Tongue (tissue), 2 donors: ENCODE data around the gene CRIP1. TPM values are rescaled to one million over a fixed set of nuclear protein-coding genes. Genes with fewer than 3 reads are reported as not detected.
A peak's percentile ranks its signal among the peaks of the same experiment; 100 is the strongest.

Experiments used
- DNase-seq: peaks from one replicate; pipeline ENCODE4 v3.0.0-alpha.2; 2015
- total RNA-seq: library from RNA; depleted of rRNA; stranded (reverse); fragments of >200 nt; gene quantifications from one replicate; pipeline ENCODE4 v1.2.3, GENCODE V29; 2014

CRIP1 gene
- total RNA-seq, 1 donor from 2014 or later = 49.3 TPM

DNA sequence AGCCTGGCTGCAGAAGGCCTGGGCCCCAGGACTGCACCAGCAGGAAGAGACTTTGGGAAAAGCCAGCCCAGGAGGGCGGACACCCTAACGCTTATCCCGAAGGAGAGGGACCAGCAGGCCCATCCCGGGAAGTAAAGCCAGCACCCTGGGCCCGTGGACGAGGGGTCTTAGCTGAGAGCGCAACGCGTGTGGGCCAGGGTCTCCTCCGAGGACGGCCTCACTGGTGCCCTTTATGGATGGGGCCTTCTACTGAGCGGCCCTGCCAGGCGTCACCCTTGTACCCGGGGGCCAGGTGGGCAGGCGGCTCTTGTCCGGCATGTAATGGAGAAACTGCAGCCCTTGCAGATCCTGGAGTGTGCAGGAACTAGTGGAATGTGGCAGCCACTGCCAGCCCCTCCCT, 18.4 kb downstream of the CRIP1 start:
- DNase-seq = no peak

DNA sequence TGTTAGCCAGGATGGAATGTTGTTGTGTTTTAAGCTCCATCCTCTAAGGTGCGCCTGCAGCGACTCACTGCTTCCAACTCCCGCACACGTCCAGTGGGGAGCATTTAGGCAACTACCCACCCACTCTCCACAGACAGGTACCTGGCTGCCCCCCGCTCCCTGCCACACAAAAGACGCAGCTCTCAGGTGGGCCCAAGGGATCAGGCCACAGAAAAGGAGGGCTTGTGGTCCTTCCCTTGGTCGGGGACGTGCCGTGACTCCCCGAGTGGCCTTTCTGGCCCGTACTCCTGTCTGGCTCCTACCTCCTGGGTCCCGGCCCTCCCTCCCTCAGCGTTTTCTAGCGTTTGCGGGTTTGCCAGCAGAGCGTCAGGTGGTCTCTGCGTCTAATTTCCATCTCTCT, 20.6 kb downstream of the CRIP1 start:
- DNase-seq = no peak

DNA sequence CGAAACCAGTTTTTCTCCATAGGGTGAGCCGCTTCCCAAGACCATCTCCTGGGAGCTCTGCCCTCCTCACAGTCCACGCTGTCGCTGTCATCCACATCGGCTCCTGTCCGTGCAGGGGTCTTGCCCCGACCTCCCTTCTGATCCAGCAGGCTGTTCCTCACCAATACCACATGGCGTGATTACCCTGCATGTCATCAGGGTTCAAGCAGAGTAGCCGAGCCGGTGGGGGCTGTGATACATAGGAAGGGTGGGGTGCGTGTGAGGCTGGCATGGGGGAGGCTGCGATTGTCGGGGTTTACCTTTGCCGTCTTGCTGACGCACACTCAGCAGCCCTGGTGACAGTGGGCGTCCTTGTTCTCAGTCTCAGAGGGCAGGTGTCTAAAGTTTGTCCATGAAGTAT, 21.4 kb downstream of the CRIP1 start:
- no peak for DNase-seq

DNA sequence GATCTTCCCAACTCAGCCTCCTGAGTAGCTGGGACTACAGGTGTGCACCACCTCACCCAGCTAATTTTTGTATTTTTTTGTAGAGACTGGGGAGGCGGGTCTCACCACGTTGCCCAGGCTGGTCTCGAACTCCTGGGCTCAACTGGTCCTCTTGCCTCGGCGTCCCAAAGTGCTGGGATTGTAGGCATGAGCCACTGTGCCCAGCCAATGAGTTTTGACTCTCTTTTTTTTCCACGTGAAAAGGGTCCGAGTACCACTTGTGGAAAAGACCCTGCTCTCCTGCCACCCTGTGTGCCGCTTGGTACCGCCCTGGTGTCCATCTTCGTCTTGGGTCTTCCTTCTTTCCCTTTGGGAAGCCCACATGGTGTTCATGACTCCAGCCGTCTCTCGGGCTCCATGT, 21.9 kb downstream of the CRIP1 start:
- no peak for DNase-seq

DNA sequence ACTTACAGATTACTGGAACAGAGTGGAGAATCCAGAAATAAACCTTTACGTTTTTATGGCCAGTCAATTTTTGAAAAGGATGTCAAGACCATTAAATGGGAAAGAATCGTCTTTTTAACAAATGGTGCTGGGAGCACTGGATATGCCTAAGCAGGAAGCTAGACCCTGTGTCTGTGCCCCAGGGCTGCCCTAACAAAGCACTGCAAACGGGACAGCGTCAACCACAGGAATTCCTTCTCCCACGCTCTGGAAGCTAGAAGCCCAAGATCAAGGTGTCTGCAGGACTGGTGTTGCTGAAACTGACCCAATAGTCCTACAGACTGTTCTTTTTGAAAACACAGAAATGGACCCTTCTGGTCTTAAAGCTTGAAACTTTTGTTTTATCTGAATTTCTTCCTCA, 30.4 kb downstream of the CRIP1 start:
- no peak for DNase-seq

GRCh38 chr14:105519946-105520698, 33.4 kb downstream of the CRIP1 start:
- DNase-seq = no peak

DNA sequence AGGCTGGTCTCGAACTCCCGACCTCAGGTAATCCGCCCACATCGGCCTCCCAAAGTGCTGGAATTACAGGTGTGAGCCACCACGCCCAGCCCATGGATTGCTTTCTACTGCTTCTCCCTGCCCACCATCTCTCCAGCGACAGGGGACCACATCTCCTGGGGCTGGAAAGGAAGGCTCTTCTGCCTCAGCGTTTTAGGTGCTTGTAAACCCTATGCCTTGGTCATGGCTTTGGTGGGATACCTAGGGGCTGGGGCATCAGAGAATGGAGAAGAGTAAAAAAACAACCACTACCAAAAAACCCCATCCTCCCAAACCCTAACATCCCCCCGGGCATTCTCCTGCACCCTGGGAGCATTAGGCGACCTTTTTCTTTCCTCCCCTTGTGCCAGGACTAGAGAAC, 38.6 kb downstream of the CRIP1 start:
- no peak for DNase-seq

- peak; percentile 39 for DNase-seq
These were observed 39.4 kb downstream of the CRIP1 start, which contains the start of gene TMEM121 for GRCh38 chr14:105525861-105526775. TSS of gene TMEM121 (plus strand) at chr14:105526583. CDS start at chr14:105528835, 2,252 bp downstream.

GRCh38 chr14:105526776-105527380, 40.2 kb downstream of the CRIP1 start:
- no peak for DNase-seq

GRCh38 chr14:105527381-105527825, 40.7 kb downstream of the CRIP1 start:
- no peak for DNase-seq

DNA sequence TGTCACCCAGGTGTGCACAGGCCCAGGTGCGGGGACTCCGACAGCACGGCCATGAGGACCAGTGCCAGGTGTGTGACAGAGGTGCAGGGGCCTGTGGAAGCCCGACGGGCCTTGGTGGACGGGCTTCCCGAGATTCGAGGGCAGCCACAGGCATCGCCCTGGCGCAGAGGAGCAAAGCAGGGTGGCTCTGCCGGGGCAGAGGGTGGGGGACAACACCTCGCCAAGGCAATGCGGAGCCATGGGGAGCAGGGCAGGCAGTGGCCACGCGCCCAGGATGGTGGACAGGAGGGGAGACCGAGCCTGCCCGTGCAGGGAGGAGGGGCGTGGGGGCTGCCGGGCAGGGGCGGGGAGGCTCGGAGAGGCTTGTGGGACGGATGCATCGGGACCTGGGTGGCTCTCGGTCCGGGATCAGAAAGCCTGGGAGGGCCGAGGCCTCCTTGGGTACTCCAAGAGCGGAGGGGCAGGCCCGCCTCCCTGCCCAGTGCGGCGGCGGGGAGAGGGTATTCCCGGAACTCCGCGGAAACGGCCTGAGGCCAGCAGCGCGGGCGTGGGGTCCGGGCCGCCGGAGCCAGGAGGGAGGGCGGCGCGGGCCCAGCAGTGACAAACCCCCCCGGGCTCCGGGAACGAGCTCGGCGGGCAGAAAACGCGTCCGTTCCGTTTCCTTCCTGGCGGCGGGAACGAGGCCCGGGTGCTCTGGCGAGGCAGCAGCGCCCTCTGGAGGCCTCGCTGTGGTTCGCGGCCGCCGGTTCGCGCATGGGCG, 41.3 kb downstream of the CRIP1 start:
- peak; percentile 88 for DNase-seq

GRCh38 chr14:105528586-105529318, 42.1 kb downstream of the CRIP1 start:
- no peak for DNase-seq

GRCh38 chr14:105529319-105529568, 42.6 kb downstream of the CRIP1 start:
- DNase-seq = no peak

DNA sequence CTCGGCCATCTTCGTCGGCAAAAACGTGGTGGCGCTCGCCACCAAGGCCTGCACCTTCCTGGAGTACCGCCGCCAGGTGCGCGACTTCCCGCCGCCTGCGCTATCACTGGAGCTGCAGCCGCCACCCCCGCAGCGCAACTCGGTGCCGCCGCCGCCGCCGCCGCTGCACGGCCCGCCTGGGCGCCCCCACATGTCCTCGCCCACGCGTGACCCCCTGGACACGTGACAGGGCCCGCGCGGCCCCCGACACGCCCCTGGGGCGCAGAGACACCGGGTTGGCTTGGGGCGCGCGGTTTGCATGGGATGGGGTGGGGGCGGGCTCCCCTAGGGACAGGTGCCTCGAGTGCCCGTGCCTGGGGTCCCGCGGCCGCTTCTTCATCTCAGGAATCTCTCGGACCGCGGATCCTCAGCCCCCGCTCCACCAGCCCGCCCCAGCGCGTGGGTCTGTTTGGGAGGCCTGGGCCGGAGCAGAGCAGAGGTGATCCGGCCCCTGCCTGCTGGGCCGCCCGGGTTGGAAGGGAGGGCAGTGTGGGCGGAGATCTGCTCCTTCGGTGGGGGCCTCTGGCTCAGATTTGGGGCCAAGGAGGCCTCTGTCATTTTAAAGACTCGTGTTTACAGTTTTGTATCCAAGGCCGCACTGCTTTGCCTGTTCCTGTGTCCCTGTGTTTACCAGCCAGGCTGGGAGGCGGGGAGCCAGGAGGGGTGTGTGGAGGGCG, 43.0 kb downstream of the CRIP1 start:
- DNase-seq = peak; percentile 22

GRCh38 chr14:105530285-105531087, 43.8 kb downstream of the CRIP1 start:
- DNase-seq = no peak

DNA sequence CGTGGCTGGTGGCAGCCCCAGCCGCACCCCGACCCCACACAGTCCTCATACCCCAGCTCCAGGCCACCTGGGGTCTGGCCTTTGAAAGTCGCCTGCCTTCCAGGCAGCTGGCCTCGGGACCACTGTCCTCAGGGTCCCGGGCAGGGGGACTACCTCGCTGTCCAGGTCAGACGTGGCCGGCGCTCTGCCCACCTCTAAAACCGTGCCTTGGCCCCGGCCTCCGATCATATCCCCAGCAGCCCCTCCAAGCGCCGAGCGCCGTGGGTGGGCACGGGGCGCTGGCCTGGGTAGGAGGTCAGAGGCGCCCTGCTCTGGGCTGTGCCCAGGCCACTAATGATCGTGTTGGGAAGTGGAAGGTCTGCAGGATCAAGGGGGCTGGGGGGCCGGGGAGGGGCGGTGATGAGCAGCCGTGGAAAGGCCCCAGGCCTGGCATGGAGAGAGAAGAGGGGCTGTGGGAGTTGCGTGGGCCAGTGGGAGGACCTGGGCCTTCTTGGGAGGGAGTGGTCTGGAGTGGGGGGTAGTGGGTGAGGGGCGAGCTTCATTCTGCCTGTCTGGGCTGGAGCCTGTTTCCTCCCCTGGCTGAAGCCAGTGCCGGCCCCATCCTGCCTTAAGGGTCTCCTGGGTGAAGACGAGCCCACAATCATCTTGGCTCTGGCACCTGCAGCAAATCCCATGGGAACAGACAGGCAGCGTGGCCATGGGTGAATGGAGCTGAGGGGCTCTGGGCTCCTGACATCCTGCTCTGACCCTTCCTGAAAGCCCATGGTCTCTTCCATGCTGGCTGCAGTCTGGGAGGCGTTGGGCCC, 44.6 kb downstream of the CRIP1 start:
- no peak for DNase-seq

DNA sequence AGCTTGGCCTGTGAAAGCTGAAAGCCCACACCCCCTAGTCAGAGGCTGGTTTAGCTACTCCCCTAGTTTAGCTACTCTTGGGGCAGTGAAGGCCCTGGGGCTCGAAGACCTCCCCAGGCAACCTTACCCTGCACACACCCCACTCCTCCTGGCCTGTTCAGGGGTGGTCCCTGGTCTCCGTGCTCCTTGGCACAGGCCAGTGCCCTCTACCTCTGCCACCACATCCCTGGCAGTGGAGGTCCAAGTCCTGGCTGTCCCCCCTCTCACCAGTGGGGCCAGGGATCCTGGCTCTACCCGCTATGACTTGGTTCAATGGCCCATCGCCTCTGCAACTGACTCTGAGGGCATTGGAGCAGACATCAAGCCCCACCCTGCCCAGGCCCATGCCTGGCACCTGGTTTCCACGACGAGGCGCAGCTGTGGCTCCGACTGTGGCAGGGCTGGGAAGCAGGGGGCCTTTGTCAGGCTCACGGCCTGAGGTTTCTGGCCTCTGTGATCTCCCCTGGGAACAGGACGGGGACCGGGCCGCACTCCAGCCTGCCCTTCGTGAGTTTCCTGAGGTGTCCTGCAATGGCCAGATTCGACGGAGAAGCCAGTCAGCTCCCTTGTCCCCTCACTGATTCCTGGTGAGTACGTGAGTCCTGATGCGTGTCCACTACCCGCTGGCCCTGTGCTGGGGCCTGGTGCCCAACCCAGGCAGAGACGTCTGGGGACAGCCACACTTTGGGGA, 45.4 kb downstream of the CRIP1 start:
- no peak for DNase-seq

GRCh38 chr14:105532735-105533141, 46.1 kb downstream of the CRIP1 start:
- DNase-seq = peak; percentile 25
